Neural progenitor cell (in vitro differentiated cells): ENCODE data around the gene PTPRB. TPM values are rescaled to one million over a fixed set of nuclear protein-coding genes. Genes with fewer than 3 reads are reported as not detected.

Experiments
- DNase-seq: peaks from one replicate; pipeline ENCODE4 v3.0.0-alpha.2; 2016; ENCODE audit warnings: low spot score
- H2AFZ ChIP-seq: fragments of 200-600 bp; sonication (generic); replicated peaks from 2 replicates; pipeline ENCODE4 v1.6.1; 2016; ENCODE audit warnings: antibody characterized with exemption
- H3F3A ChIP-seq: fragments of 200-600 bp; sonication (generic); 2 replicates; pipeline ENCODE4 v1.6.1; 2016; ENCODE audit warnings: antibody characterized with exemption, low read depth
- H3K27ac ChIP-seq: fragments of 200-600 bp; sonication (generic); 2 replicates; pipeline ENCODE4 v1.5.1; 2016; ENCODE audit warnings: mild to moderate bottlenecking
- H3K27me3 ChIP-seq: fragments of 200-600 bp; sonication (generic); 2 replicates; pipeline ENCODE4 v1.6.1; 2016; ENCODE audit warnings: mild to moderate bottlenecking, moderate library complexity
- H3K36me3 ChIP-seq: fragments of 200-600 bp; sonication (generic); 2 replicates; pipeline ENCODE4 v1.5.1; 2016
- H3K4me1 ChIP-seq: fragments of 200-600 bp; sonication (generic); 2 replicates; pipeline ENCODE4 v1.6.1; 2016; ENCODE audit warnings: mixed run types
- H3K4me2 ChIP-seq: fragments of 200-600 bp; sonication (generic); 2 replicates; pipeline ENCODE4 v1.6.1; 2016
- H3K4me3 ChIP-seq: fragments of 200-600 bp; sonication (generic); 2 replicates; pipeline ENCODE4 v1.5.1; 2016
- H3K79me2 ChIP-seq: fragments of 200-600 bp; sonication (generic); 2 replicates; pipeline ENCODE4 v1.6.1; 2016; ENCODE audit warnings: low read depth
- H3K9ac ChIP-seq: fragments of 200-600 bp; sonication (generic); 2 replicates; pipeline ENCODE4 v1.6.1; 2016
- H3K9me3 ChIP-seq: fragments of 200-600 bp; sonication (generic); 2 replicates; pipeline ENCODE4 v1.5.1; 2016; ENCODE audit warnings: low read depth
- H4K20me1 ChIP-seq: fragments of 200-600 bp; sonication (generic); 2 replicates; pipeline ENCODE4 v1.6.1; 2016; ENCODE audit warnings: low read depth
- H3K27ac Mint-ChIP-seq: 3 replicates; pipeline ENCODE4 v1.8.0; 2021; ENCODE audit warnings: mixed read lengths
- H3K27me3 Mint-ChIP-seq: 2 replicates; pipeline ENCODE4 v1.8.0; 2022; ENCODE audit warnings: low read depth, mild to moderate bottlenecking, inconsistent platforms, moderate library complexity, mixed read lengths; ENCODE audit not compliant: insufficient read depth
- H3K36me3 Mint-ChIP-seq: 3 replicates; pipeline ENCODE4 v1.8.0; 2021; ENCODE audit warnings: mixed read lengths
- H3K4me1 Mint-ChIP-seq: 3 replicates; pipeline ENCODE4 v1.8.0; 2021; ENCODE audit warnings: mixed read lengths
- H3K4me3 Mint-ChIP-seq: 3 replicates; pipeline ENCODE4 v1.8.0; 2021; ENCODE audit warnings: mild to moderate bottlenecking, moderate library complexity, mixed read lengths
- H3K9me3 Mint-ChIP-seq: 3 replicates; pipeline ENCODE4 v1.8.0; 2020; ENCODE audit warnings: mixed read lengths
- CTCF ChIP-seq: fragments of 200-600 bp; sonication (generic); IDR thresholded peaks from 2 replicates; pipeline ENCODE4 v1.5.1; 2017; ENCODE audit warnings: antibody characterized with exemption, mild to moderate bottlenecking
- EZH2 ChIP-seq: fragments of 200-600 bp; sonication (generic); IDR thresholded peaks from 2 replicates; pipeline ENCODE4 v1.6.1; 2017; ENCODE audit warnings: antibody characterized with exemption, mild to moderate bottlenecking, moderate library complexity
- EZH2phosphoT487 ChIP-seq: fragments of 200-600 bp; sonication (generic); IDR thresholded peaks from 2 replicates; pipeline ENCODE4 v1.6.1; 2017; ENCODE audit warnings: antibody characterized with exemption
- total RNA-seq: library from RNA; depleted of rRNA; stranded (reverse); fragments of >200 nt; gene quantifications from 2 replicates; pipeline ENCODE4 v1.2.3, GENCODE V29; 2015; ENCODE audit warnings: low replicate concordance

Gene PTPRB
- total RNA-seq, 1 donor from 2014 or later, result not detected

GRCh38 chr12:70661466-70662161 is 24.4 kb upstream of the PTPRB start:
- H3K36me3 ChIP-seq, result no peaks in the 10 kb centered on the region
- Mint-ChIP-seq H3K27me3 (no peaks in the 10 kb centered on the region), H3K9me3 (peaks cover 3% of the 10 kb centered on the region), H3K27ac (no peak overlapping the region), H3K4me3 (no peak overlapping the region), H3K36me3 (no peaks in the 10 kb centered on the region), H3K4me1 (peaks cover 10% of the 10 kb centered on the region)
- H3K79me2 ChIP-seq, result no peaks in the 10 kb centered on the region
- H3K9me3 ChIP-seq, result no peaks in the 10 kb centered on the region
- no peak overlapping the region for H2AFZ ChIP-seq
- H3K9ac ChIP-seq, result no peak overlapping the region
- H3K4me2 ChIP-seq, result no peak overlapping the region
- no peak overlapping the region for H3K4me3 ChIP-seq
- H3K27ac ChIP-seq, result no peak overlapping the region
- H3K27me3 ChIP-seq, result no peaks in the 10 kb centered on the region
- TF ChIP-seq CTCF (no peak), EZH2 (no peak), EZH2phosphoT487 (no peak)
- peaks cover 18% of the 10 kb centered on the region for H3K4me1 ChIP-seq
- H4K20me1 ChIP-seq, result no peaks in the 10 kb centered on the region
- H3F3A ChIP-seq, result peaks cover 17% of the 10 kb centered on the region
- DNase-seq, result no peak

- H3K9me3 ChIP-seq, result no peaks in the 10 kb centered on the region
- H3K4me1 ChIP-seq, result peaks cover 18% of the 10 kb centered on the region
- H3K36me3 Mint-ChIP-seq, result no peaks in the 10 kb centered on the region
- H3K27me3 ChIP-seq, result no peaks in the 10 kb centered on the region
- H3K4me3 Mint-ChIP-seq, result no peak overlapping the region
- peaks cover 3% of the 10 kb centered on the region for H3K9me3 Mint-ChIP-seq
- H3K27ac ChIP-seq, result no peak overlapping the region
- no peaks in the 10 kb centered on the region for H3K27me3 Mint-ChIP-seq
- peaks cover 17% of the 10 kb centered on the region for H3F3A ChIP-seq
- DNase-seq, result no peak
- no peak for TF ChIP-seq CTCF
- no peak for TF ChIP-seq EZH2
- TF ChIP-seq EZH2phosphoT487, result no peak
- no peaks in the 10 kb centered on the region for H4K20me1 ChIP-seq
- H3K4me3 ChIP-seq, result no peak overlapping the region
- H3K9ac ChIP-seq, result no peak overlapping the region
- H3K79me2 ChIP-seq, result no peaks in the 10 kb centered on the region
- H3K4me2 ChIP-seq, result no peak overlapping the region
- H3K4me1 Mint-ChIP-seq, result peaks cover 10% of the 10 kb centered on the region
- no peak overlapping the region for H3K27ac Mint-ChIP-seq
- no peaks in the 10 kb centered on the region for H3K36me3 ChIP-seq
- no peak overlapping the region for H2AFZ ChIP-seq
Measured at GRCh38 chr12:70660620-70661219, 23.5 kb upstream of the PTPRB start.

GRCh38 chr12:70660002-70660604 is 22.9 kb upstream of the PTPRB start:
- H4K20me1 ChIP-seq, result no peaks in the 10 kb centered on the region
- Mint-ChIP-seq H3K27me3 (no peaks in the 10 kb centered on the region), H3K9me3 (peaks cover 3% of the 10 kb centered on the region), H3K36me3 (no peaks in the 10 kb centered on the region), H3K4me3 (no peak overlapping the region), H3K27ac (no peak overlapping the region), H3K4me1 (peaks cover 10% of the 10 kb centered on the region)
- H3K36me3 ChIP-seq, result no peaks in the 10 kb centered on the region
- H3K79me2 ChIP-seq, result no peaks in the 10 kb centered on the region
- no peaks in the 10 kb centered on the region for H3K9me3 ChIP-seq
- no peak for TF ChIP-seq EZH2
- no peak for TF ChIP-seq CTCF
- no peak overlapping the region for H3K27ac ChIP-seq
- no peaks in the 10 kb centered on the region for H3K27me3 ChIP-seq
- H3K4me2 ChIP-seq, result no peak overlapping the region
- DNase-seq, result no peak
- peaks cover 17% of the 10 kb centered on the region for H3K4me1 ChIP-seq
- H3K9ac ChIP-seq, result no peak overlapping the region
- H3F3A ChIP-seq, result peaks cover 16% of the 10 kb centered on the region
- H3K4me3 ChIP-seq, result no peak overlapping the region
- H2AFZ ChIP-seq, result no peak overlapping the region
